ENCODE data around the gene LOXHD1. TPM values are rescaled to one million over a fixed set of nuclear protein-coding genes. Genes with fewer than 3 reads are reported as not detected.

The LOXHD1 gene
- total RNA-seq, 2 experiments from 2014 or later = 0.11 to 0.45 TPM

DNA sequence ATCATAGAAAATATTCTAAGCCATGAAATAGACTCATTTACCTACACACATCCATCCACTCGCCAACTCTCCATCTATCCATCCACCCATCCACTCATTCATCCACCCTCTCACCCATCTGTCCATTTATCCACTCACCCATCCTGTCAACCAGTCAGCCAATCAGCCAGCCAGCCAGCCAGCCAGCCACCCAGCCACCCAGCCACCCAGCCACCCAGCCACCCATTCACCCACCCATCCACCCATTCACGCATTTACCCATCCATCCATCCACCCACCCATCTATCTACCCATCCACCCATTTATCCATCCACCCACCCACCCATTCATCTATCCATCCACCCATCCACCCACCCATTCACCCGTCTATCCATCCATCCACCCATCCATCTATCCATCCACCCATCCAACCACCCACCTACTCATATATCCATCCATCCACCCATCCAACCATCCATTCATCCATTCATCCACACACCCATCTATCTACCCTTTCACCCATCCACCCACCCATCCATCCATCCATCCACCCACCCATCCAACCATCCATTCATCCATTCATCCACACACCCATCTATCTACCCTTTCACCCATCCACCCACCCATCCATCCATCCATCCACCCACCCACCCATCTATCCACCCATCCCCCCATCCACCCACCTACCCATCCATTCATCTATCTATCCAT lies 185.1 kb downstream of the LOXHD1 start:
- peaks cover 9% of the 10 kb centered on the region for H3K4me1 Mint-ChIP-seq (ENCODE audit: low read depth)
- H3K27ac Mint-ChIP-seq = no peak overlapping the region
- no peaks in the 10 kb centered on the region for H3K9me3 Mint-ChIP-seq
- DNase-seq (no peak), ATAC-seq (no peak)
- intact Hi-C loops (cut with micrococcal nuclease) = no loop called here
- H3K4me3 Mint-ChIP-seq = no peak overlapping the region
- TF ChIP-seq, protein P1, sequence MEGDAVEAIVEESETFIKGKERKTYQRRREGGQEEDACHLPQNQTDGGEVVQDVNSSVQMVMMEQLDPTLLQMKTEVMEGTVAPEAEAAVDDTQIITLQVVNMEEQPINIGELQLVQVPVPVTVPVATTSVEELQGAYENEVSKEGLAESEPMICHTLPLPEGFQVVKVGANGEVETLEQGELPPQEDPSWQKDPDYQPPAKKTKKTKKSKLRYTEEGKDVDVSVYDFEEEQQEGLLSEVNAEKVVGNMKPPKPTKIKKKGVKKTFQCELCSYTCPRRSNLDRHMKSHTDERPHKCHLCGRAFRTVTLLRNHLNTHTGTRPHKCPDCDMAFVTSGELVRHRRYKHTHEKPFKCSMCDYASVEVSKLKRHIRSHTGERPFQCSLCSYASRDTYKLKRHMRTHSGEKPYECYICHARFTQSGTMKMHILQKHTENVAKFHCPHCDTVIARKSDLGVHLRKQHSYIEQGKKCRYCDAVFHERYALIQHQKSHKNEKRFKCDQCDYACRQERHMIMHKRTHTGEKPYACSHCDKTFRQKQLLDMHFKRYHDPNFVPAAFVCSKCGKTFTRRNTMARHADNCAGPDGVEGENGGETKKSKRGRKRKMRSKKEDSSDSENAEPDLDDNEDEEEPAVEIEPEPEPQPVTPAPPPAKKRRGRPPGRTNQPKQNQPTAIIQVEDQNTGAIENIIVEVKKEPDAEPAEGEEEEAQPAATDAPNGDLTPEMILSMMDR (IDR thresholded peaks at IDR 0.05) = no peak
- H3K36me3 Mint-ChIP-seq (ENCODE audit: low read depth) = no peaks in the 10 kb centered on the region
- CTCF ChIA-PET = interaction anchor here (1.2 kb wide), 1 partner anchor 186 kb away, joined by 3 read pairs; no protein-coding TSS in a partner anchor
- POLR2A ChIA-PET = no interaction called here
- H3K27me3 Mint-ChIP-seq = no peaks in the 10 kb centered on the region

- no peak overlapping the region for H3K27ac Mint-ChIP-seq
- H3K4me1 Mint-ChIP-seq (ENCODE audit: low read depth) = peaks cover 9% of the 10 kb centered on the region
- ChIA-PET CTCF (no interaction called here), POLR2A (no interaction called here)
- H3K36me3 Mint-ChIP-seq (ENCODE audit: low read depth) = no peaks in the 10 kb centered on the region
- no peaks in the 10 kb centered on the region for H3K9me3 Mint-ChIP-seq
- TF ChIP-seq, protein P1 (IDR thresholded peaks at IDR 0.05) = no peak
- no peak overlapping the region for H3K4me3 Mint-ChIP-seq
- DNase-seq = no peak
- no peaks in the 10 kb centered on the region for H3K27me3 Mint-ChIP-seq
- ATAC-seq = no peak
- intact Hi-C loops (cut with micrococcal nuclease) = no loop called here
Observed at GRCh38 chr18:46470714-46471113, 186.3 kb downstream of the LOXHD1 start.

- CTCF ChIA-PET = interaction anchor here (1.8 kb wide), 1 partner anchor 189 kb away, joined by 6 read pairs; no protein-coding TSS in a partner anchor
- ATAC-seq = no peak
- H3K27me3 Mint-ChIP-seq = no peaks in the 10 kb centered on the region
- POLR2A ChIA-PET = no interaction called here
- no peak for DNase-seq
- no peak overlapping the region for H3K27ac Mint-ChIP-seq
- H3K4me1 Mint-ChIP-seq (ENCODE audit: low read depth) = no peaks in the 10 kb centered on the region
- H3K9me3 Mint-ChIP-seq = no peaks in the 10 kb centered on the region
- intact Hi-C loops (cut with micrococcal nuclease) = no loop called here
- TF ChIP-seq, protein P1 (IDR thresholded peaks at IDR 0.05) = no peak
- no peak overlapping the region for H3K4me3 Mint-ChIP-seq
- H3K36me3 Mint-ChIP-seq (ENCODE audit: low read depth) = no peaks in the 10 kb centered on the region
Observed at GRCh38 chr18:46469186-46469915, 187.7 kb downstream of the LOXHD1 start.

DNA sequence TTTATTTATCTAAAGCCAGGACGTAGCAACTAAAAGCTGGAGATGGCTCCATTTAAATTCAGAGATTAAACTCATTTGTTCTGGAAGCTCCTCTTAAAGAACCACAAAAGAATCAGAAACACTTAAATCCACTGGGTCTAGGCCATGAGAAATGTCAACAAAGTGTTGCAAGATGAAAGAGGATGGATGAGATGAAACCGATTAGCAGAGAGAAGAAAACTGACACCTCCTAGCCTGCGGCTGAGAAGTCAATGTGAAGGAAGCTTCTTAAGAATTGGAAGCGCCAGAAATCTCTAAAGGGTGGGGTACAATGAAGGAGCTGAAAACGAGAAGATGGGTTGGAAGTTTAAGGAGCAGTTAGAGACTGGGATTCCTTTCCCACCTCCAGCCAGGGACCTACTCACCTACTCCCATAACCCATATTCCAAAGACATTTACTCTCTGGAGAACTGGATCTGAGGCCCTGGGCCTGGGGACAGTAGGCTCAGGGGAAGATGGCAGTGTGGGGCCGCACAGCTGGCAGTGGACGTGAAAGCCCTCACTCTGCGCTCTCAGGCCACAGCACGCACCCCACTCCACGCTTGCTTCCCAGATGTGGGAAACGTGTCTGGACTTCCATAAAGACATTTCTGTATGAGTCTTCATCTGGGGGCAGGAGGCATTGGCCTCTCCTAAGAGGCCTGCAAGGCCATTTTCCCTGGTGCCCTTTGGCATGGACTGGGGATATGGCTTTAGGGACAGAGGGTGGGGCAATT lies 188.4 kb downstream of the LOXHD1 start:
- Mint-ChIP-seq H3K4me1 (ENCODE audit: low read depth) (no peaks in the 10 kb centered on the region), H3K4me3 (no peak overlapping the region), H3K27me3 (no peaks in the 10 kb centered on the region), H3K27ac (no peak overlapping the region), H3K9me3 (no peaks in the 10 kb centered on the region), H3K36me3 (ENCODE audit: low read depth) (no peaks in the 10 kb centered on the region)
- CTCF ChIA-PET = interaction anchor here (1.5 to 1.8 kb wide), 2 partner anchors 188 to 189 kb away, joined by 4 to 6 read pairs; no protein-coding TSS in a partner anchor
- ATAC-seq (no peak), DNase-seq (no peak)
- POLR2A ChIA-PET = interaction anchor here (0.6 kb wide), 1 partner anchor 211 kb away, joined by 3 read pairs; no protein-coding TSS in a partner anchor
- TF ChIP-seq, protein P1 (IDR thresholded peaks at IDR 0.05) = no peak
- intact Hi-C loops (cut with micrococcal nuclease) = no loop called here
